22Rv1 (cell line): Measurements from ENCODE around the gene AIP.
"Not testable (repeated sequence)": the region's sequence is repeated elsewhere in the genome, so short reads cannot be mapped to it uniquely, and the experiment has no call there.

Source experiments
- CTCF ChIP-seq: fragments of 450-650 bp; IDR thresholded peaks from 2 replicates; pipeline ENCODE4 v1.5.1; 2017; ENCODE audit warnings: mild to moderate bottlenecking
- ZFX ChIP-seq: fragments of 450-650 bp; IDR thresholded peaks from 2 replicates; pipeline ENCODE4 v1.6.1; 2017; ENCODE audit warnings: antibody characterized with exemption, borderline replicate concordance

DNA sequence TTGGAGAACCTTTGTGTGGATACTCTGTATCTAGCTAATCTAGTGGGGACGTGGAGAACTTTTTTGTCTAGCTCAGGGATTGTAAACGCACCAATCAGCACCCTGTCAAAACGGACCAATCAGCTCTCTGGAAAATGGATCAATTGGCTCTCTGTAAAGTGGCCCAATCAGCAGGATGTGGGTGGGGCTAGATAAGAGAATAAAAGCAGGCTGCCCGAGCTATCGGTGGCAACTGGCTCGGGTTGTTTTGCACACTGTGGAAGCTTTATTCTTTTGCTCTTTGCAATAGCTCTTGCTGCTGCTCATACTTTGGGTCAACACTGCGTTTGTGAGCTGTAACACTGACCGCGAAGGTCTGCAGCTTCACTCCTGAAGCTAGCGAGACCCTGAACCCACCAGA lies 6.1 kb upstream of the AIP start:
- not testable (repeated sequence) for TF ChIP-seq CTCF, ZFX
